HepG2 (cell line): ENCODE measurements around the gene NDUFB3. TPM values are rescaled to one million over a fixed set of nuclear protein-coding genes. Genes with fewer than 3 reads are reported as not detected.

ENCODE experiments used
- GABPB1 ChIP-seq: IDR thresholded peaks from 2 replicates; pipeline ENCODE4 v1.6.1; 2016; ENCODE audit warnings: mild to moderate bottlenecking, missing genetic modification reagents, moderate library complexity, missing compliant biosample characterization
- GLMP ChIP-seq: sonication (generic); formaldehyde crosslinking; IDR thresholded peaks from 2 replicates; pipeline ENCODE4 v1.9.0; 2021; ENCODE audit warnings: missing genetic modification reagents, mild to moderate bottlenecking, borderline replicate concordance
- KAT7 ChIP-seq: IDR thresholded peaks from 2 replicates; pipeline ENCODE4 v1.6.1; 2018; ENCODE audit warnings: borderline replicate concordance, missing compliant biosample characterization
- KAT8 ChIP-seq: IDR thresholded peaks from 2 replicates; pipeline ENCODE4 v1.6.1; 2016; ENCODE audit warnings: missing genetic modification reagents, missing compliant biosample characterization
- NAIF1 ChIP-seq: sonication (generic); formaldehyde crosslinking; IDR thresholded peaks from 2 replicates; pipeline ENCODE4 v1.5.0; 2020; ENCODE audit warnings: mild to moderate bottlenecking, missing genetic modification reagents, borderline replicate concordance
- NFRKB ChIP-seq: fragments of 450-650 bp; IDR thresholded peaks from 2 replicates; pipeline ENCODE4 v1.6.1; 2017
- POGZ ChIP-seq: sonication (generic); formaldehyde crosslinking; IDR thresholded peaks from 2 replicates; pipeline ENCODE4 v1.4.0; 2020; ENCODE audit warnings: mild to moderate bottlenecking, missing genetic modification reagents
- POLR2A ChIP-seq, 2 experiments: IDR thresholded peaks; 2 replicates each; pipeline ENCODE4 v1.6.1; 2011; ENCODE audit warnings: low read depth in 2 of 2, low read length in 2 of 2, mild to moderate bottlenecking in 1 of 2, moderate library complexity in 1 of 2; ENCODE audit not compliant: insufficient read depth in 1 of 2
- SP4 ChIP-seq: sonication (generic); formaldehyde crosslinking; IDR thresholded peaks from 2 replicates; pipeline ENCODE4 v1.8.1; 2023; ENCODE audit warnings: mild to moderate bottlenecking, missing genetic modification reagents
- SRSF1 ChIP-seq: fragments of 200-400 bp; formaldehyde crosslinking; optimal IDR thresholded peaks from 2 replicates; pipeline ENCODE3; 2017; ENCODE audit warnings: mild to moderate bottlenecking, low read depth, low read length, moderate library complexity
- STAT5B ChIP-seq: sonication (generic); formaldehyde crosslinking; IDR thresholded peaks from 2 replicates; pipeline ENCODE4 v1.4.0; 2020; ENCODE audit warnings: missing genetic modification reagents
- TARDBP ChIP-seq: sonication (generic); formaldehyde crosslinking; IDR thresholded peaks from 2 replicates; pipeline ENCODE4 v1.8.0; 2022; ENCODE audit warnings: mild to moderate bottlenecking, missing genetic modification reagents
- THAP9 ChIP-seq: sonication (generic); formaldehyde crosslinking; IDR thresholded peaks from 2 replicates; pipeline ENCODE4; 2020; ENCODE audit warnings: missing genetic modification reagents, mild to moderate bottlenecking, borderline replicate concordance
- TOPORS ChIP-seq: sonication (generic); formaldehyde crosslinking; IDR thresholded peaks from 2 replicates; pipeline ENCODE4 v1.8.0; 2023; ENCODE audit warnings: mild to moderate bottlenecking, missing genetic modification reagents
- U2AF2 ChIP-seq: fragments of 200-400 bp; formaldehyde crosslinking; IDR thresholded peaks from 2 replicates; pipeline ENCODE4 v1.6.1; 2017; ENCODE audit warnings: low read depth, mild to moderate bottlenecking, low read length
- ZBTB46 ChIP-seq: sonication (generic); formaldehyde crosslinking; IDR thresholded peaks from 2 replicates; pipeline ENCODE4 v1.4.0; 2020; ENCODE audit warnings: mild to moderate bottlenecking, missing genetic modification reagents, borderline replicate concordance
- ZMYM4 ChIP-seq: sonication (generic); formaldehyde crosslinking; IDR thresholded peaks from 2 replicates; pipeline ENCODE4 v1.8.1; 2023; ENCODE audit warnings: mild to moderate bottlenecking, missing genetic modification reagents
- ZNF274 ChIP-seq: sonication (generic); formaldehyde crosslinking; IDR thresholded peaks from 2 replicates; pipeline ENCODE4 v1.5.1; 2020; ENCODE audit warnings: mild to moderate bottlenecking, missing genetic modification reagents
- ZNF331 ChIP-seq: sonication (generic); formaldehyde crosslinking; IDR thresholded peaks from 2 replicates; pipeline ENCODE4 v1.4.0; 2020; ENCODE audit warnings: missing genetic modification reagents
- ZNF33B ChIP-seq: sonication (generic); formaldehyde crosslinking; IDR thresholded peaks from 2 replicates; pipeline ENCODE4 v1.5.1; 2020; ENCODE audit warnings: mild to moderate bottlenecking, missing genetic modification reagents
- ZNF34 ChIP-seq: sonication (generic); formaldehyde crosslinking; IDR thresholded peaks from 2 replicates; pipeline ENCODE4 v1.4.0; 2020; ENCODE audit warnings: mild to moderate bottlenecking, missing genetic modification reagents, borderline replicate concordance
- ZNF616 ChIP-seq: sonication (generic); formaldehyde crosslinking; IDR thresholded peaks from 2 replicates; pipeline ENCODE4 v1.5.0; 2020; ENCODE audit warnings: low read depth, mild to moderate bottlenecking, missing genetic modification reagents
- ZNF704 ChIP-seq: sonication (generic); formaldehyde crosslinking; IDR thresholded peaks from 2 replicates; pipeline ENCODE4 v1.8.1; 2023; ENCODE audit warnings: mild to moderate bottlenecking, inconsistent platforms, moderate library complexity, missing genetic modification reagents, borderline replicate concordance
- polyA plus RNA-seq, 8 experiments: library from polyadenylated mRNA; depleted of rRNA in 3 of 8; stranded (reverse) in 7 of 8; unstranded in 1 of 8; fragments of >200 nt; fragmentation: Illumina TruSeq in 4 of 8; extraction: Trizol in 4 of 8; gene quantifications; 2 replicates each; pipeline versions ENCODE4 v1.2.1 to v1.2.3, GENCODE V29; 2011 to 2016; ENCODE audit warnings: low read depth in 4 of 8, missing spikeins in 1 of 8, mixed read lengths in 1 of 8; ENCODE audit not compliant: insufficient read depth in 1 of 8
- total RNA-seq, 5 experiments: library from RNA; depleted of rRNA; stranded (reverse); fragments of >200 nt; fragmentation: Illumina TruSeq; extraction: Trizol; gene quantifications; 2 replicates each; pipeline ENCODE4 v1.2.3, GENCODE V29; 2016; ENCODE audit warnings: low read depth in 1 of 5

Gene NDUFB3
- total and polyA plus RNA-seq, 2 of the 13 experiments (the other 11 are each of a cell fraction or from before 2014, with no cell fraction given) = 50.7 to 159 TPM

GRCh38 chr2:201116115-201116958 lies 44.5 kb downstream of the NDUFB3 start, which contains the start of gene CFLAR (continued):
- peak; percentile 71 for TF ChIP-seq ZMYM4 (CRISPR knock-in tag)
- peak; percentile 83; the same call in 1 of the 2 replicates for TF ChIP-seq KAT7 (CRISPR knock-in tag)
- peak; percentile 98 for TF ChIP-seq ZNF704
- TF ChIP-seq THAP9 (CRISPR knock-in tag) = peak; percentile 67; the same call in 1 of the 2 replicates
- TF ChIP-seq ZBTB46 (CRISPR knock-in tag) = peak; percentile 100
- TF ChIP-seq POLR2A (IDR thresholded peaks at IDR 0.05; ENCODE audit: insufficient read depth in 1 of 2, low read depth in 2 of 2, low read length in 2 of 2) = peak; percentile 91 to 94
- no peak; the same call in 1 of the 2 replicates for TF ChIP-seq U2AF2
- TF ChIP-seq SRSF1 = peak; percentile 96
- TF ChIP-seq NFRKB = no peak
- peak; percentile 12; the same call in 1 of the 2 replicates for TF ChIP-seq KAT8 (CRISPR knock-in tag)
- TF ChIP-seq ZNF34 (CRISPR knock-in tag) = peak; percentile 75
- TF ChIP-seq NAIF1 (CRISPR knock-in tag) = 0 out of 2 replicates have a peak, but pooled peaks have one; percentile 9
- TF ChIP-seq TARDBP (CRISPR knock-in tag) = peak; percentile 64
- peak; percentile 40; the same call in 1 of the 2 replicates for TF ChIP-seq ZNF616 (CRISPR knock-in tag)
- peak; percentile 62; the same call in 1 of the 2 replicates for TF ChIP-seq ZNF274 (CRISPR knock-in tag)
- peak; percentile 18; the same call in 1 of the 2 replicates for TF ChIP-seq TOPORS
- TF ChIP-seq SP4 (CRISPR knock-in tag) = peak; percentile 29; the same call in 1 of the 2 replicates
- TF ChIP-seq ZNF331 (CRISPR knock-in tag) = peak; percentile 12; the same call in 1 of the 2 replicates
- peak; percentile 13; the same call in 1 of the 2 replicates for TF ChIP-seq ZNF33B (CRISPR knock-in tag)
- no peak for TF ChIP-seq GLMP (CRISPR knock-in tag)
- peak; percentile 32; the same call in 1 of the 2 replicates for TF ChIP-seq POGZ
- TF ChIP-seq STAT5B (CRISPR knock-in tag) = peak; percentile 24; the same call in 1 of the 2 replicates
- TF ChIP-seq GABPB1 (CRISPR knock-in tag) = peak; percentile 95
